GM23338 (cell line): ENCODE results near the gene ATG7. TPM values are rescaled to one million over a fixed set of nuclear protein-coding genes. Genes with fewer than 3 reads are reported as not detected.

Source experiments
- ATAC-seq: fragments of 200-7000 bp; cut with Tn5 transposase; 3 replicates; pipeline ENCODE4 v1.9.1; 2020
- DNase-seq: peaks from one replicate; pipeline ENCODE4 v3.0.0-alpha.2; 2015; ENCODE audit warnings: low spot score
- H2AFZ ChIP-seq: fragments of 200-600 bp; sonication (generic); 2 replicates; pipeline ENCODE4 v1.8.0; 2016; ENCODE audit warnings: antibody characterized with exemption, mild to moderate bottlenecking, moderate library complexity
- H3F3A ChIP-seq: fragments of 200-600 bp; sonication (generic); replicated peaks from 2 replicates; pipeline ENCODE4 v1.8.0; 2017; ENCODE audit warnings: antibody characterized with exemption, mixed run types, low read depth
- H3K27ac ChIP-seq: fragments of 200-600 bp; sonication (generic); 2 replicates; pipeline ENCODE4 v1.6.1; 2016; ENCODE audit warnings: low read depth
- H3K27me3 ChIP-seq: fragments of 200-600 bp; sonication (generic); 2 replicates; pipeline ENCODE4 v1.8.0; 2016; ENCODE audit warnings: mild to moderate bottlenecking, mixed run types, moderate library complexity; ENCODE audit not compliant: insufficient read depth
- H3K36me3 ChIP-seq: fragments of 200-600 bp; sonication (generic); 2 replicates; pipeline ENCODE4 v1.8.0; 2016; ENCODE audit warnings: mild to moderate bottlenecking; ENCODE audit not compliant: insufficient read depth
- H3K4me1 ChIP-seq: fragments of 200-600 bp; sonication (generic); 2 replicates; pipeline ENCODE4 v1.8.0; 2016; ENCODE audit warnings: mild to moderate bottlenecking, moderate library complexity; ENCODE audit not compliant: insufficient read depth
- H3K4me2 ChIP-seq: fragments of 200-600 bp; sonication (generic); 2 replicates; pipeline ENCODE4 v1.7.1; 2017; ENCODE audit warnings: mixed run types
- H3K4me3 ChIP-seq: fragments of 200-600 bp; sonication (generic); 2 replicates; pipeline ENCODE4 v1.6.1; 2016; ENCODE audit warnings: mixed run types
- H3K79me2 ChIP-seq: fragments of 200-600 bp; sonication (generic); replicated peaks from 2 replicates; pipeline ENCODE4 v1.8.0; 2017; ENCODE audit warnings: mild to moderate bottlenecking; ENCODE audit not compliant: insufficient read depth
- H3K9me2 ChIP-seq: fragments of 200-600 bp; sonication (generic); 2 replicates; pipeline ENCODE4 v1.8.0; 2017; ENCODE audit not compliant: insufficient read depth
- H4K20me1 ChIP-seq: fragments of 200-600 bp; sonication (generic); replicated peaks from 2 replicates; pipeline ENCODE4 v1.8.0; 2017; ENCODE audit warnings: mild to moderate bottlenecking; ENCODE audit not compliant: insufficient read depth
- H3K27ac Mint-ChIP-seq: 2 replicates; pipeline ENCODE4 v1.8.0; 2020; ENCODE audit warnings: inconsistent platforms, mild to moderate bottlenecking, moderate library complexity, mixed read lengths
- H3K27me3 Mint-ChIP-seq: 3 replicates; pipeline ENCODE4 v1.8.0; 2022; ENCODE audit warnings: low read depth, mild to moderate bottlenecking, moderate library complexity, mixed read lengths, inconsistent platforms; ENCODE audit not compliant: insufficient read depth, poor library complexity
- H3K36me3 Mint-ChIP-seq: 3 replicates; pipeline ENCODE4 v1.8.0; 2021; ENCODE audit warnings: low read depth, mild to moderate bottlenecking, inconsistent platforms, moderate library complexity, mixed read lengths
- H3K4me1 Mint-ChIP-seq: 3 replicates; pipeline ENCODE4 v1.8.0; 2020; ENCODE audit warnings: mild to moderate bottlenecking, inconsistent platforms, mixed read lengths
- H3K4me3 Mint-ChIP-seq: 3 replicates; pipeline ENCODE4 v1.8.0; 2021; ENCODE audit warnings: moderate library complexity, mild to moderate bottlenecking, inconsistent platforms, mixed read lengths
- H3K9me3 Mint-ChIP-seq: 3 replicates; pipeline ENCODE4 v1.8.0; 2020; ENCODE audit warnings: moderate library complexity, mild to moderate bottlenecking, inconsistent platforms, mixed read lengths
- CREB1 ChIP-seq: fragments of 250-450 bp; sonication (Bioruptor Pico); IDR thresholded peaks from 2 replicates; pipeline ENCODE4 v1.5.0; 2020; ENCODE audit warnings: low read depth, mild to moderate bottlenecking, moderate library complexity
- CTCF ChIP-seq, 2 experiments: fragments of 200-600 bp in 1 of 2; sonication (generic) in 1 of 2; conservative IDR thresholded peaks; 2 replicates each; pipeline versions ENCODE4 v1.5.1 to v1.6.1; 2016 to 2017; ENCODE audit warnings: antibody characterized with exemption in 2 of 2, low read depth in 2 of 2, mild to moderate bottlenecking in 2 of 2, moderate library complexity in 1 of 2
- ETS1 ChIP-seq: IDR thresholded peaks from 2 replicates; pipeline ENCODE4 v1.6.1; 2016; ENCODE audit warnings: antibody characterized with exemption
- EZH2 ChIP-seq: fragments of 200-600 bp; sonication (generic); IDR thresholded peaks from one replicate; pipeline ENCODE4 v1.8.0; 2017; ENCODE audit warnings: antibody characterized with exemption, mild to moderate bottlenecking, low read depth; ENCODE audit not compliant: unreplicated experiment
- EZH2phosphoT487 ChIP-seq: fragments of 200-600 bp; sonication (generic); IDR thresholded peaks from one replicate; pipeline ENCODE4 v1.8.1; 2018; ENCODE audit warnings: antibody characterized with exemption; ENCODE audit not compliant: unreplicated experiment
- JUNB ChIP-seq: IDR thresholded peaks from one replicate; pipeline ENCODE4 v1.6.1; 2016; ENCODE audit warnings: antibody characterized with exemption; ENCODE audit not compliant: unreplicated experiment
- NANOG ChIP-seq: IDR thresholded peaks from 2 replicates; pipeline ENCODE4 v1.6.1; 2016; ENCODE audit warnings: antibody characterized with exemption, borderline replicate concordance
- POLR2AphosphoS5 ChIP-seq: IDR thresholded peaks from 2 replicates; pipeline ENCODE4 v1.6.1; 2016; ENCODE audit warnings: antibody characterized with exemption, low read depth
- REST ChIP-seq: IDR thresholded peaks from one replicate; pipeline ENCODE4 v1.6.1; 2018; ENCODE audit warnings: antibody characterized with exemption; ENCODE audit not compliant: unreplicated experiment
- STAT1 ChIP-seq: IDR thresholded peaks from one replicate; pipeline ENCODE4 v1.6.1; 2016; ENCODE audit warnings: antibody characterized with exemption; ENCODE audit not compliant: unreplicated experiment
- ZNF114 ChIP-seq: fragments of 250-450 bp; sonication (Bioruptor Pico); IDR thresholded peaks from 2 replicates; pipeline ENCODE4 v1.5.0; 2020; ENCODE audit warnings: mild to moderate bottlenecking, moderate library complexity
- ZNF331 ChIP-seq: fragments of 250-450 bp; sonication (Bioruptor Pico); IDR thresholded peaks from 2 replicates; pipeline ENCODE4 v1.5.0; 2020; ENCODE audit warnings: low read depth, mild to moderate bottlenecking, moderate library complexity
- ZNF462 ChIP-seq: fragments of 250-450 bp; sonication (Bioruptor Pico); IDR thresholded peaks from 2 replicates; pipeline ENCODE4 v1.5.0; 2020; ENCODE audit warnings: mild to moderate bottlenecking, moderate library complexity
- polyA plus RNA-seq: library from polyadenylated mRNA; unstranded; fragments of >200 nt; fragmentation: Nextera tagmentation; extraction: Ambion mirVana; gene quantifications from 2 replicates; pipeline ENCODE4 v1.2.1, GENCODE V29; 2016
- total RNA-seq: library from RNA; depleted of rRNA; stranded (reverse); fragments of >200 nt; shearing (Covaris generic); gene quantifications from 2 replicates; pipeline ENCODE4 v1.2.3, GENCODE V29; 2014

ATG7 gene
- total and polyA plus RNA-seq, 2 experiments from 2014 or later = 16.2 to 36.7 TPM

- no peaks in the 10 kb centered on the region for H4K20me1 ChIP-seq
- no peaks in the 10 kb centered on the region for H3K9me2 ChIP-seq
- peaks cover 19% of the 10 kb centered on the region for H3K4me1 ChIP-seq
- H3K27ac ChIP-seq = no peak overlapping the region
- DNase-seq (no peak), ATAC-seq (no peak)
- Mint-ChIP-seq H3K27me3 (peaks cover 8% of the 10 kb centered on the region), H3K4me1 (peaks cover 38% of the 10 kb centered on the region), H3K4me3 (no peak overlapping the region), H3K9me3 (peaks cover 11% of the 10 kb centered on the region), H3K27ac (no peak overlapping the region), H3K36me3 (peaks cover 19% of the 10 kb centered on the region)
- no peak for TF ChIP-seq ZNF462 (CRISPR knock-in tag)
- TF ChIP-seq STAT1 = no peak
- TF ChIP-seq ZNF331 = no peak
- TF ChIP-seq EZH2phosphoT487 = no peak
- TF ChIP-seq EZH2 = no peak
- no peak for TF ChIP-seq ZNF114 (CRISPR knock-in tag)
- no peak for TF ChIP-seq JUNB
- no peak for TF ChIP-seq NANOG
- no peak for TF ChIP-seq CREB1 (CRISPR knock-in tag)
- no peak for TF ChIP-seq CTCF (conservative IDR thresholded peaks at IDR 0.05; ENCODE audit: low read depth in 2 of 2)
- no peak for TF ChIP-seq POLR2AphosphoS5
- no peak for TF ChIP-seq REST
- no peak for TF ChIP-seq ETS1
- H3K27me3 ChIP-seq = no peaks in the 10 kb centered on the region
- H3K4me3 ChIP-seq = no peak overlapping the region
- H3K36me3 ChIP-seq = no peaks in the 10 kb centered on the region
- H3K79me2 ChIP-seq = no peaks in the 10 kb centered on the region
- no peak overlapping the region for H2AFZ ChIP-seq
- no peaks in the 10 kb centered on the region for H3F3A ChIP-seq
- no peak overlapping the region for H3K4me2 ChIP-seq
Observed at GRCh38 chr3:11513817-11514135, 241.6 kb downstream of the ATG7 start.
